ENCODE measurements around the gene ZBTB42. TPM values are rescaled to one million over a fixed set of nuclear protein-coding genes. Genes with fewer than 3 reads are reported as not detected.

ZBTB42 gene
- total and polyA plus RNA-seq, 9 donors, result 0.42 to 18.7 (median 3.7) TPM

DNA sequence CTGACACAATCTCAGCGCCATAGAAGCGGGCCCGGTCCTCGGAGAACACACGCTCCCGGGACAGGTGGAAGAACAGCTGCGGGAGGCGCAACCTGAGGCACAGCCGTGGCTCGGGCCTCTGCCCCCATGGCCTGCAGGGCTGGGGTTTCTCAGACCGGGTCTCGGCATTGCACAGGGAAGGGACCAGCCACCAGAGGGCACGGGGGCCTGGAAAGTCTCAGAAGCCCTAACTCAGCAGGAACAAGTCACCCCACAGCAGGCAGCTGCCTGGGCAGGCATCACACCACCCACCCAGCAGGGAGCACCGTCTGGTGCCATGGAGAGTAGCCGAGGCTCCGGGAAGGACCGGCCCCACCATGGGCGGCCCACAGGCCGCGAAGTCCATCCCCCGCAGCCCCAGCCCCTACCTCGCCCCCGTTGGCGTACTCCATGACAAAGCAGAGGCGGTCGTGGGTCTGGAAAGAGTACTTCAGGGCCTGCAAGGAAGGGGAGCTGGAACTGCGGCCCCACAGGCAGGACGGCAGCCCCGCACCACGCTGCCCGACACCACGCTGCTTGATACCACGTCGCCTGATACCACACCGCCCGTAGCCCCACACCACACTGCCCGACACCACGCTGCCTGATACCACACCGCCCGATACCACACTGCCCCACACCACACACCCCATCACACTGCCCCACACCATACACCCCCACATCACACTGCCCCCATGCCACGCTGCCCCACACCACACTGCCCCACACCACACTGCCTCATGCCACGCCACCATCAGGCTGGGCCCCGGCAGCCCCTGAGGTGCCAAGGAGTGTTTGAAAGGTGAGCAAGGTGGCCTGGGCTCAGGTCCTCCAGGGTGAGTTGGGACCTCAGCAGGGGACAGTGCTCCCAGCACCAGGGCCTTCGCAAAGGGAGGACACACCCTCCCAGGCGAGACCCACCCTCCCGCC, 27.1 kb upstream of the ZBTB42 start:
- intact Hi-C loops (cut with DNase I), result no loop called here

DNA sequence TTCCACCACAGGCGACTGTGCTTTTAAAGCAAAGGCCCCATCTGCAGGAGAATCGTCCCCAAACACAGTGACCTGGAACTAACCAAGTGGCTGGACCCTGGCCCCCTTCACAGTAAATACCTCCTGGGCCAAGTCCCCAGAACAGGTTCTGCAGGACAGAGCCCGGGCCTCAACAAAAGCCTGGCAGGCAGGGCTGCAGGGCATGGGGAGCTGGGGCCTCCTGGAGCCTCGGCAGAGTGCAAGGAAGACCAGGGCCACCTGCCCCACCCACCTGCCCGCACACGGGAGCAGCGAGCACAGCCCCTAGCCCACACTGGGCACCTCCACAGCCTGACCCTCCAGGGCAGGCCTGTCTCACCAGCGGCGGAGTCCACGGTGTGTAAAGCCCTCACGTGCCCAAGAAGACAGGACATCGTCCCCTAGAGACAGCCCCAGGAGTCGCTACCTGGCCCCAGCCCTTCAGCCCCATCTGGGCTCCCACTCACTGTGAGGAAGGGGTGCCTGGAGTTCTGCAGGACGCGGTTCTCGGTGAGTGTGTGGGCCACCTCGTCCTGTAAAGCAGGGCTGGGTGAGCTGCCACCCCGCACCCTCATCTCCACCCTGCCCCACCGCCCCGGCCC, 26.3 kb upstream of the ZBTB42 start:
- no peak for TF ChIP-seq EP300 (IDR thresholded peaks at IDR 0.05)
- no peak for TF ChIP-seq POLR2A (IDR thresholded peaks at IDR 0.05)
- no peak for TF ChIP-seq CTCF (IDR thresholded peaks at IDR 0.05)
- WGBS, 3 donors, result 83 to 89% (median 85%) methylated on average over 19 to 20 of the region's 20 CpGs
- Histone ChIP-seq H3K27me3 (no peaks in the 10 kb centered on the region), H3K4me3 (no peak overlapping the region), H3K36me3 (no peaks in the 10 kb centered on the region), H3K9me3 (no peaks in the 10 kb centered on the region), H3K27ac (no peak overlapping the region), H3K4me1 (ENCODE audit: insufficient read depth) (no peaks in the 10 kb centered on the region)
- intact Hi-C loops (cut with DNase I), result no loop called here
- no peak for DNase-seq

More for the DNA sequence above, 27.1 kb upstream of the ZBTB42 start:
- no peak for DNase-seq
- no peak overlapping the region for H3K4me3 ChIP-seq
- H3K36me3 ChIP-seq, result no peaks in the 10 kb centered on the region
- TF ChIP-seq EP300 (IDR thresholded peaks at IDR 0.05) (no peak), CTCF (IDR thresholded peaks at IDR 0.05) (no peak), POLR2A (IDR thresholded peaks at IDR 0.05) (no peak)
- H3K27me3 ChIP-seq, result no peaks in the 10 kb centered on the region
- 81 to 86% (median 86%) methylated on average over 45 to 46 of the region's 46 CpGs for WGBS, 3 donors
- peaks cover under 1% of the 10 kb centered on the region for H3K4me1 ChIP-seq (ENCODE audit: insufficient read depth)
- H3K9me3 ChIP-seq, result no peaks in the 10 kb centered on the region
- no peak overlapping the region for H3K27ac ChIP-seq

GRCh38 chr14:104775073-104775489, 25.8 kb upstream of the ZBTB42 start:
- Histone ChIP-seq H3K27ac (no peak overlapping the region), H3K36me3 (no peaks in the 10 kb centered on the region), H3K4me1 (ENCODE audit: insufficient read depth) (no peaks in the 10 kb centered on the region), H3K4me3 (no peak overlapping the region), H3K9me3 (no peaks in the 10 kb centered on the region), H3K27me3 (no peaks in the 10 kb centered on the region)
- TF ChIP-seq EP300 (IDR thresholded peaks at IDR 0.05), result no peak
- no peak for TF ChIP-seq POLR2A (IDR thresholded peaks at IDR 0.05)
- TF ChIP-seq CTCF (IDR thresholded peaks at IDR 0.05), result no peak
- intact Hi-C loops (cut with DNase I), result no loop called here
- 82 to 89% (median 87%) methylated on average over 13 of the region's 13 CpGs for WGBS, 3 donors
- no peak for DNase-seq

DNA sequence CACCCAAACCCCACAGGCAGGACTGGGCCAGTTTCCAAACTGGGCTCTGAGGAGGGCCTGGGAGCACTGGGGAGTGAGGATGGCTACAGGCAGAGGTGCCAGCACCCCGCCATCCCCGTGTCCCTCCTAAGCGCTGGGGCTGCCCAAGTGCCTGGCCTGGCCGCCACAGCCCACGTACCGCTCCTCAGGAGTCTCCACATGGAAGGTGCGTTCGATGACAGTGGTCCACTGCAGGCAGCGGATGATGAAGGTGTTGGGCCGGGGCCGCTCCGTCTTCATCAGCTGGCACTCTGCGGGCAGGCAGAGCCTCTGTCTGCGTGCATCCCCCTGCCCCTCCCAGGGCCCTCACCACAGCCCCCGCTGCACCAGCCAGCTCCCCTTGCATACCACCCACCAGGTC, 24.4 kb upstream of the ZBTB42 start:
- TF ChIP-seq CTCF (IDR thresholded peaks at IDR 0.05), result no peak
- no peak for TF ChIP-seq EP300 (IDR thresholded peaks at IDR 0.05)
- no peak for TF ChIP-seq POLR2A (IDR thresholded peaks at IDR 0.05)
- intact Hi-C loops (cut with DNase I), result no loop called here
- H3K36me3 ChIP-seq, result no peaks in the 10 kb centered on the region
- H3K27me3 ChIP-seq, result no peaks in the 10 kb centered on the region
- H3K27ac ChIP-seq, result no peak overlapping the region
- H3K4me3 ChIP-seq, result no peak overlapping the region
- WGBS, 3 donors, result 96 to 97% (median 97%) methylated on average over 13 to 15 of the region's 15 CpGs
- no peaks in the 10 kb centered on the region for H3K4me1 ChIP-seq (ENCODE audit: insufficient read depth)
- no peaks in the 10 kb centered on the region for H3K9me3 ChIP-seq
- no peak for DNase-seq

Data from ovary (tissue), 9 donors.